Measurements from ENCODE around the gene KIF26B.

GRCh38 chr1:245495681-245496080 is 340.9 kb downstream of the KIF26B start:
- no peak for TF ChIP-seq CTCF (IDR thresholded peaks at IDR 0.05; ENCODE audit: borderline replicate concordance, extremely low read depth, low read length, poor library complexity, severe bottlenecking)
- no peak for TF ChIP-seq EZH2 (IDR thresholded peaks at IDR 0.05; ENCODE audit: borderline replicate concordance, low read depth, low read length, severe bottlenecking)

Measured in DND-41 (cell line).